Fibroblast of mammary gland (primary cell): Measurements from ENCODE around the gene U2AF2.

Source experiments
- DNase-seq: peaks from one replicate; pipeline ENCODE4 v3.0.0-alpha.2; 2010; ENCODE audit warnings: low read depth
- H3K4me3 ChIP-seq: 2 replicates; pipeline ENCODE4 v1.5.1; 2011; ENCODE audit warnings: low read depth, mild to moderate bottlenecking, low read length, moderate library complexity; ENCODE audit not compliant: control insufficient read depth
- CTCF ChIP-seq: conservative IDR thresholded peaks from 2 replicates; pipeline ENCODE4 v1.5.1; 2011; ENCODE audit warnings: low read depth, low read length, inconsistent platforms; ENCODE audit not compliant: control insufficient read depth, insufficient read depth

The U2AF2 gene

GRCh38 chr19:55625004-55625326 is 29.9 kb upstream of the U2AF2 start:
- no peak for DNase-seq
- peak overlapping the region; percentile 72 for H3K4me3 ChIP-seq
- TF ChIP-seq CTCF, result no peak

DNA sequence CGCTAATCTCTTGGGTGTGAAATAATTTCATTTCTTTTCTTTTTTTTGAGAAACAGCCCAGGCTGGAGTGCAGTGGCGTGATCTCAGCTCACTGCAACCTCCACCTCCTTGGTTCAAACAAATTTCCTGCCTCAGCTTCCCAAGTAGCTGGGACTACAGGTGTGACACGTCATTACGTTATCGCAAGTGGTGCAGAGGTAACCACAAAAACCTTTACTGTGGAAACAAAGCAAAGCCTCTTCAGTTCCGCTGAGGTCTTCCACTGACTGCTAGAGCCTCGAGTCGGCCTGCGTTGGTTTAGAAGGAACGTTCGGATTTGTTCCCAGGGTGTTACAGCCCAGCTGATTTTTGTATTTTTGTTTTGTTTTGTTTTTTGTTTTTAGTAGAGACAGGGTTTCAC is 28.5 kb upstream of the U2AF2 start:
- no peak for TF ChIP-seq CTCF
- DNase-seq, result no peak
- H3K4me3 ChIP-seq, result no peak overlapping the region

DNA sequence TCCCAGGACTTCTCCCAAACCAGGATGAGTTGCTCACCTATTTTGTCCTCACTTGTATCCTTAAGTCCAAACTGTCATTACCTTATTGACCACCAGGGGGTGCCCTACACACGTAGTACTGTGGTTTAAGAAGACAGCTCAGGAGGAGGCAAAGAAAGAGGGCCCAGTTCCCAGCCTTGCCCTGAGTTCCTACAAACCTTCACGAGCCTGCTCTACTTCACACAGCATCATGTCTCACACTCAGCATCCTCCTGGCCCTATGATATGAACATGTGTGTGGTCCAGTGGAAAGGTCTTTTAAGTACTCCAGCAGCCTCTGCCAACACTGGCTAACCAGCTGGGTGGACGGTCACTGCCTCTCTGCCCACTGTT is 22.4 kb upstream of the U2AF2 start:
- TF ChIP-seq CTCF, result peak; percentile 83
- no peak overlapping the region for H3K4me3 ChIP-seq
- peak; percentile 97 for DNase-seq

DNA sequence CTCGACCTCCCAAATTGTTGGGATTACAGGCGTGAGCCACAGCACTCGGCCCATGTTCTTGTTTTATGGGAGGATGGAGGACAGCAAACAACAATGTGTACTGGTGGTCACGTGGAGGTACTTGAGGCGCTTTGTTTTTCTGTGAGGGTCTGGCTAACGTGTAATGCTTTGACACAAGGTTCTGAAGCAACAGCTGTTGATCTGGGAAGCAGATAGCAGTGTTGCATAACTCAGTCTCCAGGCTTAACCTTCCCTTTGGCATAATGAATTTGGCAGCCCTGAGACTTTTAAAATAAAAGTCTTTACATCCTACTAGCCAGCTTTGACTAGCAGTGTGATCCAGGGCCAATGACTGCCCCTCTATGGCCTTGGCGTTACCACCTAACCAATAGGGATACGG is 21.0 kb upstream of the U2AF2 start:
- no peak for DNase-seq
- no peak overlapping the region for H3K4me3 ChIP-seq
- TF ChIP-seq CTCF, result no peak

DNA sequence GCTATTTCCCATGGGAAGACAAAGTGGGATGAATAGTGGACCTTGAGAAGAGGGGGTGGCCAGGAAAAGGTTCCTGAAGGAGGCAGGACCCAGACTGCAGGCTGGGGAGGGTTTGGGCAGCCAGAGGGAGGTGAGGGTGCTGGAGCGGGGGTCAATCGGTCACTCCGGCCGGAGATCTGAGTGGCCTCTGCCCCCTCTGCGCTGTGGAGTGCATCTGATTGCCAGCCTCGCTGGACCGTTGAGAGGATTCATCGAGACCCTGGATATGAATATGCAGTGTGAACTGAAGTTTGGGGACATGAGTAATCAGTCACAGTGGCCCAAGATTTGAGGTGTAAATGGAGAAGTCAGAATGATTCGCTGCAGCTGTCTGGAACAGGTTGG is 19.5 kb upstream of the U2AF2 start:
- no peak for DNase-seq
- H3K4me3 ChIP-seq, result peak overlapping the region; percentile 87
- TF ChIP-seq CTCF, result no peak

DNA sequence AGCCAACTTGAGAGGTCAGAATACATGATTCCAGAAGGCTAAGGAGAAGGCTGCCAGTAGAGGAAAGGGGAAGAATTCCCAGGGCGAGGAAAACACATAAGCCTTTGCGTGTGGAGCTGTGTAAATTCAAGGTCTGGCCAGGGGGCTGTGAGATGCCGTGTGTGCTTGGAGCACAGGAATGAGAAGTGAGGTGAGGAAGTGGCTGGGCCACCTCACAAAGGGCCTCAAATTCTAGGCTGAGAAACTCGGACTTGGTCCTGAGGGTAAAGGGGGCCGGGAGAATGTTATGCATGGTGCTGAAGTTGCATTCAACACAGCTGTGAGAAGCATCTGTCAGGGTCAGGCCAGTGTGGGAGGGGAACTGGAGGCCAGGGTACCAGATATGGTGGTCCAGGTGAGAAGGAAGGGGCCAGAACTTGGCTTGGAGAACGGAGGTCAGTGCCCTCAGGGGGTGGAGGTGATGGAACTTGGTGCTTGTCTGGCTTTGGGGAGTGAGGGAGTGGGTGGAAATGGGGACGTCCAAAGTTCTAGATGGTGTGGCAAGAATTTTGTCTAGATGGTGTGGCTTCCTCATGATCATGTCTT is 18.9 kb upstream of the U2AF2 start:
- DNase-seq, result no peak
- H3K4me3 ChIP-seq, result peak overlapping the region; percentile 87
- no peak for TF ChIP-seq CTCF

DNA sequence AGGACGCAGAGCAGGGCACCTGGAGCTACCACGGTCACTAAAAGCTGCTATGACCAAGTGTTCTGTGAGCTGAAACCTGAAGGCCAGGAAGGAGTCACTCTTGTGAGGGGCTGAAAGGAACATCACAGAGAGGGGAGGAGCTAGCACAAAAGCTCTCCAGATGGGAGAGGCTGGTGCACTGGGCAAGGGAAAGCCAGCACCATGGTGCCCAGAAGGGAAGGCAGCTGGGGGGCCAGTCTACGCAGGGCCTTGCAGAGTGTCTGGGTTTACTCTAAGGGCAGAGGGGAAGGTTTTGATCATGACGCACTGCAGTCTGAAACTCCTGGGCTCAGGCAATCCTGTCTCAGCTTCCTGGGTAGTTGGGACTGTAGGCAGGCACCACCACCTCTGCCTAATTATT is 18.1 kb upstream of the U2AF2 start:
- TF ChIP-seq CTCF, result no peak
- no peak for DNase-seq
- no peak overlapping the region for H3K4me3 ChIP-seq
